Keratinocyte (primary cell): ENCODE data around the gene CHMP3.

ENCODE experiments used
- CTCF ChIP-seq, 3 experiments: IDR thresholded peaks in 1 of 3; conservative IDR thresholded peaks in 1 of 3; optimal IDR thresholded peaks in 1 of 3; 2 replicates in 2 of 3; 3 replicates in 1 of 3; pipeline versions ENCODE3 to v1.5.1; 2011; ENCODE audit warnings: low read length in 3 of 3, mild to moderate bottlenecking in 3 of 3, moderate library complexity in 2 of 3, control low read depth in 1 of 3, inconsistent platforms in 1 of 3; ENCODE audit not compliant: insufficient read depth in 2 of 3; ENCODE audit errors: extremely low read depth in 1 of 3
- EZH2 ChIP-seq: IDR thresholded peaks from one replicate; pipeline ENCODE4 v1.6.1; 2012; ENCODE audit warnings: inconsistent platforms, mild to moderate bottlenecking, low read length, moderate library complexity

- TF ChIP-seq CTCF (optimal IDR thresholded peaks at IDR 0.05 in 1 of 3, IDR thresholded peaks at IDR 0.05 in 1 of 3, conservative IDR thresholded peaks at IDR 0.05 in 1 of 3; ENCODE audit: extremely low read depth in 1 of 3, insufficient read depth in 2 of 3, low read length in 3 of 3), result no peak
- TF ChIP-seq EZH2, result no peak
These were observed 74.5 kb downstream of the CHMP3 start for GRCh38 chr2:86488561-86489250.
